Testis (tissue), 3 donors: ENCODE measurements around the gene IMMP2L. TPM values are rescaled to one million over a fixed set of nuclear protein-coding genes. Genes with fewer than 3 reads are reported as not detected.
"Not testable (repeated sequence)": the region's sequence is repeated elsewhere in the genome, so short reads cannot be mapped to it uniquely, and the experiment has no call there.

ENCODE experiments used
- DNase-seq: peaks from one replicate; pipeline ENCODE4 v3.0.0-alpha.2; 2019
- H3K27ac ChIP-seq, 2 donors: fragments of 200-600 bp; sonication (generic); one replicate each; pipeline ENCODE4 v1.5.1; 2019
- H3K27me3 ChIP-seq: fragments of 200-600 bp; sonication (generic); one replicate; pipeline ENCODE4 v1.5.1; 2019
- H3K36me3 ChIP-seq: fragments of 200-600 bp; sonication (generic); one replicate; pipeline ENCODE4 v1.5.1; 2017; ENCODE audit warnings: low read depth; ENCODE audit errors: missing control alignments
- H3K4me1 ChIP-seq: fragments of 200-600 bp; sonication (generic); one replicate; pipeline ENCODE4 v1.5.1; 2019
- H3K4me3 ChIP-seq, 2 donors: fragments of 200-600 bp; sonication (generic); one replicate each; pipeline ENCODE4 v1.5.1; 2017 to 2019
- H3K9me3 ChIP-seq: fragments of 200-600 bp; sonication (generic); one replicate; pipeline ENCODE4 v1.5.1; 2017
- CTCF ChIP-seq, 3 experiments: fragments of 450-650 bp in 2 of 3; fragments of 200-600 bp in 1 of 3; sonication (generic) in 1 of 3; IDR thresholded peaks; one replicate each; pipeline ENCODE4 v1.5.1; 2016 to 2019; ENCODE audit warnings: antibody characterized with exemption in 3 of 3, mild to moderate bottlenecking in 2 of 3, moderate library complexity in 1 of 3
- POLR2A ChIP-seq: fragments of 450-650 bp; IDR thresholded peaks from one replicate; pipeline ENCODE4 v1.6.1; 2017; ENCODE audit warnings: antibody characterized with exemption, mild to moderate bottlenecking, moderate library complexity
- WGBS, 2 donors: methylation state at CpG; one replicate each; pipeline ENCODE4 v1.1.5; 2018; 5-methylcytosine and 5-hydroxymethylcytosine counted together
- intact Hi-C: fragments of 100-400 bp; cut with DNase I; formaldehyde crosslinking; loops from one replicate; pipeline ENCODE4 v1.15.1; 2023; ENCODE audit warnings: low total_unique reads
- polyA plus RNA-seq: library from polyadenylated mRNA; stranded (reverse); fragments of 350-450 nt; fragmentation: Illumina TruSeq; extraction: RNeasy Lipid Tissue Mini Kit (QIAGEN cat#74804); gene quantifications from one replicate; pipeline ENCODE4 v1.2.3, GENCODE V29; 2014; ENCODE audit warnings: low read depth, low replicate concordance; ENCODE audit not compliant: insufficient read depth
- total RNA-seq, 2 donors: library from RNA; depleted of rRNA; stranded (reverse); fragments of >200 nt; gene quantifications; one replicate each; pipeline ENCODE4 v1.2.3, GENCODE V29; 2016

IMMP2L gene
- total and polyA plus RNA-seq, 3 donors from 2014 or later, result 10.7 to 12.4 (median 11.2) TPM

- no peaks in the 10 kb centered on the region for H3K4me1 ChIP-seq
- intact Hi-C loops, result no loop called here
- 79 to 84% methylated on average over 3 of the region's 3 CpGs for WGBS, 2 donors
Observed at GRCh38 chr7:111074071-111074747, 488.1 kb downstream of the IMMP2L start.

GRCh38 chr7:111072658-111073057 lies 489.6 kb downstream of the IMMP2L start:
- H3K9me3 ChIP-seq, H3K4me1 ChIP-seq, DNase-seq, H3K27ac ChIP-seq, H3K27me3 ChIP-seq, H3K4me3 ChIP-seq, intact Hi-C loops, H3K36me3 ChIP-seq: not testable (repeated sequence)
- 93 to 94% methylated on average over 9 of the region's 9 CpGs for WGBS, 2 donors

More at GRCh38 chr7:111074071-111074747, 488.1 kb downstream of the IMMP2L start:
- Histone ChIP-seq H3K36me3 (no peaks in the 10 kb centered on the region), H3K27ac (no peak overlapping the region), H3K9me3 (no peaks in the 10 kb centered on the region), H3K4me3 (no peak overlapping the region), H3K27me3 (no peaks in the 10 kb centered on the region)
- no peak for DNase-seq
- TF ChIP-seq POLR2A, result no peak
- TF ChIP-seq CTCF (IDR thresholded peaks at IDR 0.05), result no peak

GRCh38 chr7:111071556-111071955 lies 490.7 kb downstream of the IMMP2L start:
- Histone ChIP-seq H3K36me3 (no peaks in the 10 kb centered on the region), H3K9me3 (no peaks in the 10 kb centered on the region), H3K27me3 (no peaks in the 10 kb centered on the region), H3K27ac (no peak overlapping the region), H3K4me3 (no peak overlapping the region), H3K4me1 (no peaks in the 10 kb centered on the region)
- intact Hi-C loops, result no loop called here
- TF ChIP-seq CTCF (IDR thresholded peaks at IDR 0.05), result no peak
- no peak for TF ChIP-seq POLR2A
- DNase-seq, result no peak

- TF ChIP-seq CTCF (IDR thresholded peaks at IDR 0.05), result no peak
- TF ChIP-seq POLR2A, result no peak
- Histone ChIP-seq H3K27ac (no peak overlapping the region), H3K36me3 (no peaks in the 10 kb centered on the region), H3K27me3 (no peaks in the 10 kb centered on the region), H3K4me1 (no peaks in the 10 kb centered on the region), H3K4me3 (no peak overlapping the region), H3K9me3 (no peaks in the 10 kb centered on the region)
- WGBS, 2 donors, result 87 to 94% methylated on average over 2 of the region's 2 CpGs
- DNase-seq, result no peak
- intact Hi-C loops, result no loop called here
Observed at GRCh38 chr7:111068618-111069017, 493.7 kb downstream of the IMMP2L start.

- 75 to 85% methylated on average over 2 of the region's 2 CpGs for WGBS, 2 donors
- Histone ChIP-seq H3K4me1 (no peaks in the 10 kb centered on the region), H3K27ac (no peak overlapping the region), H3K4me3 (no peak overlapping the region), H3K9me3 (no peaks in the 10 kb centered on the region), H3K36me3 (no peaks in the 10 kb centered on the region), H3K27me3 (no peaks in the 10 kb centered on the region)
- intact Hi-C loops, result no loop called here
- TF ChIP-seq CTCF (IDR thresholded peaks at IDR 0.05) (no peak), POLR2A (no peak)
- no peak for DNase-seq
Observed at GRCh38 chr7:111067682-111068081, 494.6 kb downstream of the IMMP2L start.
